ENCODE data around the gene PPP2R2D.
"Not testable (repeated sequence)": the region's sequence is repeated elsewhere in the genome, so short reads cannot be mapped to it uniquely, and the experiment has no call there.

- TF ChIP-seq, protein P1, sequence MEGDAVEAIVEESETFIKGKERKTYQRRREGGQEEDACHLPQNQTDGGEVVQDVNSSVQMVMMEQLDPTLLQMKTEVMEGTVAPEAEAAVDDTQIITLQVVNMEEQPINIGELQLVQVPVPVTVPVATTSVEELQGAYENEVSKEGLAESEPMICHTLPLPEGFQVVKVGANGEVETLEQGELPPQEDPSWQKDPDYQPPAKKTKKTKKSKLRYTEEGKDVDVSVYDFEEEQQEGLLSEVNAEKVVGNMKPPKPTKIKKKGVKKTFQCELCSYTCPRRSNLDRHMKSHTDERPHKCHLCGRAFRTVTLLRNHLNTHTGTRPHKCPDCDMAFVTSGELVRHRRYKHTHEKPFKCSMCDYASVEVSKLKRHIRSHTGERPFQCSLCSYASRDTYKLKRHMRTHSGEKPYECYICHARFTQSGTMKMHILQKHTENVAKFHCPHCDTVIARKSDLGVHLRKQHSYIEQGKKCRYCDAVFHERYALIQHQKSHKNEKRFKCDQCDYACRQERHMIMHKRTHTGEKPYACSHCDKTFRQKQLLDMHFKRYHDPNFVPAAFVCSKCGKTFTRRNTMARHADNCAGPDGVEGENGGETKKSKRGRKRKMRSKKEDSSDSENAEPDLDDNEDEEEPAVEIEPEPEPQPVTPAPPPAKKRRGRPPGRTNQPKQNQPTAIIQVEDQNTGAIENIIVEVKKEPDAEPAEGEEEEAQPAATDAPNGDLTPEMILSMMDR (IDR thresholded peaks at IDR 0.05) = not testable (repeated sequence)
- not testable (repeated sequence) for TF ChIP-seq POLR2A (IDR thresholded peaks at IDR 0.05; ENCODE audit: low read depth); POLR2AphosphoS5 (IDR thresholded peaks at IDR 0.05)
Measured at GRCh38 chr10:131919461-131919860, 18.7 kb downstream of the PPP2R2D start.
